ENCODE data around the gene NCK2.

Gene NCK2

GRCh38 chr2:105778080-105778607 is 33.4 kb downstream of the NCK2 start:
- H3K36me3 ChIP-seq (ENCODE audit: insufficient read depth, low read length): peaks cover 7% of the 10 kb centered on the region
- no peak overlapping the region for H2AFZ ChIP-seq (ENCODE audit: low read depth, low read length)
- no peaks in the 10 kb centered on the region for H3K27me3 ChIP-seq (ENCODE audit: insufficient read depth, low read length)
- no peaks in the 10 kb centered on the region for H3K9me3 ChIP-seq (ENCODE audit: low read length)
- H3K4me3 ChIP-seq (ENCODE audit: low read length): no peak overlapping the region
- H3K4me1 ChIP-seq (ENCODE audit: insufficient read depth, low read length): peaks cover 6% of the 10 kb centered on the region

- no peaks in the 10 kb centered on the region for H3K27me3 ChIP-seq (ENCODE audit: insufficient read depth, low read length)
- no peaks in the 10 kb centered on the region for H3K9me3 ChIP-seq (ENCODE audit: low read length)
Observed at GRCh38 chr2:105779394-105779793, 34.7 kb downstream of the NCK2 start.

DNA sequence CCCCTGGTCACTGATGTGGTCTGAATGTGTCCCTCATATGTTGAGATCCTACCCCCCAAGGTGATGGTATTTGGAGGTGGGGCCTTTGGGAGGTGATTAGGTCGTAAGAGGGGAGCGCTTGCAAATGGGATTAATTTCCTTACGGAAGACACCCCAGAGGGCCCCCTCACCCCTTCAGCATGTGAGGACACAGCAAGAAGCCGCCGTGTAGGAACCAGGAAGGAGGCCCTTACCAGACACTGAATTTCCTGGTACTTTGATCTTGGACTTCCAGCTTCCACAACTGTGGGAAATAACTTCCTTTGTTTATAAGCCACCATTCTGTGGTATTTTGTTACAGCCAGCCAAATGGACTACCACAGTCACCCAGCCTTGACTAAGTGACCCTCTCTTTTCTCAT is 35.9 kb downstream of the NCK2 start:
- Histone ChIP-seq H2AFZ (ENCODE audit: low read depth, low read length) (no peak overlapping the region), H3K4me3 (ENCODE audit: low read length) (no peak overlapping the region), H3K9me3 (ENCODE audit: low read length) (no peaks in the 10 kb centered on the region), H3K4me1 (ENCODE audit: insufficient read depth, low read length) (peaks cover 6% of the 10 kb centered on the region), H3K36me3 (ENCODE audit: insufficient read depth, low read length) (no peaks in the 10 kb centered on the region), H3K27me3 (ENCODE audit: insufficient read depth, low read length) (no peaks in the 10 kb centered on the region)

More at GRCh38 chr2:105779394-105779793, 34.7 kb downstream of the NCK2 start:
- Histone ChIP-seq H2AFZ (ENCODE audit: low read depth, low read length) (no peak overlapping the region), H3K36me3 (ENCODE audit: insufficient read depth, low read length) (no peaks in the 10 kb centered on the region), H3K4me1 (ENCODE audit: insufficient read depth, low read length) (peaks cover 6% of the 10 kb centered on the region), H3K4me3 (ENCODE audit: low read length) (no peak overlapping the region)

DNA sequence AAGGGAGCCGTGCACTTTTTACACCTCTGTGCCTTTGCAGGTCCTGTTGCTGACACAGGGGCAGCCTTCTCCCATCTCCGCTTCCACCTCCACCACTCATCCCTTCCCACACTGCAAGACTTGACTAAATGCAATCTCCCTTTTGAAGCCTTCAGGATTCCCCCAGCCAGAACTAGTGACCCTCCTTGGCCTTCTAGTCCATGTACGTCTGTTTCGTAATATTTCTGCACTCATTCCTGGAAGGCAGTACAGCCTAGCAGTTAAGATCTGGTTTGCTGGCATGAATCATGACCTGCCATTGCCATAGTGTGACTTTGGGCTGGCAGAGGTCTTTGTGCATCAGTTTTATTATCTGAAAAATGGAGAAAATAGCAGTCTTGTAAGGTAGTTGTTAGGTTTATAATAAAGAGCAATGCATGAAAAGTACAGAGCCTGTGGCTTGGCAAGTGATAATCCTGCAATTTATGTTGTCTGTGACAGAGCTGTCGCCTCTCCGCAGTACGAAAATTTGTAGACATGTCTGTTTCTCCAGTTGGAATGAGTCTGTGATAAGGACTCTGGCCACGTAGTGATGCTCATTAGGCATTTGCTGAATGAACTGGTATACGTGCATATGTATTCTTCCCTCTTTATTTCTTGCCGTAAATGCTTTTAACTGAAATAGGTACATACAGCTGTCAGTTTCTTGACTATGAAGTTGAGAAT is 36.7 kb downstream of the NCK2 start:
- Histone ChIP-seq H2AFZ (ENCODE audit: low read depth, low read length) (no peak overlapping the region), H3K4me3 (ENCODE audit: low read length) (no peak overlapping the region), H3K27me3 (ENCODE audit: insufficient read depth, low read length) (no peaks in the 10 kb centered on the region), H3K4me1 (ENCODE audit: insufficient read depth, low read length) (peaks cover 6% of the 10 kb centered on the region), H3K36me3 (ENCODE audit: insufficient read depth, low read length) (no peaks in the 10 kb centered on the region), H3K9me3 (ENCODE audit: low read length) (no peaks in the 10 kb centered on the region)

GRCh38 chr2:105782123-105782522 is 37.4 kb downstream of the NCK2 start:
- Histone ChIP-seq H3K27me3 (ENCODE audit: insufficient read depth, low read length) (no peaks in the 10 kb centered on the region), H3K4me3 (ENCODE audit: low read length) (no peak overlapping the region), H3K4me1 (ENCODE audit: insufficient read depth, low read length) (peaks cover 6% of the 10 kb centered on the region), H3K36me3 (ENCODE audit: insufficient read depth, low read length) (no peaks in the 10 kb centered on the region), H2AFZ (ENCODE audit: low read depth, low read length) (no peak overlapping the region), H3K9me3 (ENCODE audit: low read length) (no peaks in the 10 kb centered on the region)

- Histone ChIP-seq H3K27me3 (ENCODE audit: insufficient read depth, low read length) (no peaks in the 10 kb centered on the region), H3K4me1 (ENCODE audit: insufficient read depth, low read length) (peaks cover 6% of the 10 kb centered on the region), H3K9me3 (ENCODE audit: low read length) (no peaks in the 10 kb centered on the region), H3K4me3 (ENCODE audit: low read length) (no peak overlapping the region), H2AFZ (ENCODE audit: low read depth, low read length) (no peak overlapping the region), H3K36me3 (ENCODE audit: insufficient read depth, low read length) (no peaks in the 10 kb centered on the region)
Observed at GRCh38 chr2:105782646-105783045, 37.9 kb downstream of the NCK2 start.

- peaks cover 6% of the 10 kb centered on the region for H3K4me1 ChIP-seq (ENCODE audit: insufficient read depth, low read length)
- H3K4me3 ChIP-seq (ENCODE audit: low read length): no peak overlapping the region
- no peaks in the 10 kb centered on the region for H3K9me3 ChIP-seq (ENCODE audit: low read length)
- H2AFZ ChIP-seq (ENCODE audit: low read depth, low read length): no peak overlapping the region
- no peaks in the 10 kb centered on the region for H3K27me3 ChIP-seq (ENCODE audit: insufficient read depth, low read length)
- no peaks in the 10 kb centered on the region for H3K36me3 ChIP-seq (ENCODE audit: insufficient read depth, low read length)
Observed at GRCh38 chr2:105783151-105783738, 38.5 kb downstream of the NCK2 start.

GRCh38 chr2:105783972-105784371 is 39.3 kb downstream of the NCK2 start:
- Histone ChIP-seq H3K4me1 (ENCODE audit: insufficient read depth, low read length) (peaks cover 6% of the 10 kb centered on the region), H3K36me3 (ENCODE audit: insufficient read depth, low read length) (no peaks in the 10 kb centered on the region), H3K9me3 (ENCODE audit: low read length) (no peaks in the 10 kb centered on the region), H3K27me3 (ENCODE audit: insufficient read depth, low read length) (no peaks in the 10 kb centered on the region), H3K4me3 (ENCODE audit: low read length) (no peak overlapping the region), H2AFZ (ENCODE audit: low read depth, low read length) (no peak overlapping the region)

DNA sequence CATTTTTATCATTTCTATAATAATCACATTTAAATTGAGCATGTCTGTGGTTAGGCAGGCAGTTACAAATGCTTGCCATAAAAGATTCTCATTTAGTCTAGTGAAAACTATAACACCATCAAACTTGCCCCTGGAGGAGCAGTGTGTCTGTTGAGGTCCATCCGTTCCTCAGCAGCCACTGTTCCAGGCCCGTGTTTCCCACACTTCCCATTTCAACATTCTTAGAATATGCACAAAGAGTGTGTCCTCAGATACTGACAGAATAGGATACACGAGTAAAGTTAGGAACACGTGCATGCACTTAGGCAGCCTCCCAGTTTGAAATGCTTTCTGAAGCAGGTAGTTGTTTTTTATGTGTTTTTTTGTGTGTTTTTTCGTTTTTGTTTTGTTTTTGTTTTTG is 39.9 kb downstream of the NCK2 start:
- Histone ChIP-seq H2AFZ (ENCODE audit: low read depth, low read length) (no peak overlapping the region), H3K4me3 (ENCODE audit: low read length) (no peak overlapping the region), H3K27me3 (ENCODE audit: insufficient read depth, low read length) (no peaks in the 10 kb centered on the region), H3K36me3 (ENCODE audit: insufficient read depth, low read length) (no peaks in the 10 kb centered on the region), H3K9me3 (ENCODE audit: low read length) (no peaks in the 10 kb centered on the region), H3K4me1 (ENCODE audit: insufficient read depth, low read length) (peaks cover 2% of the 10 kb centered on the region)

- Histone ChIP-seq H3K4me1 (ENCODE audit: insufficient read depth, low read length) (no peaks in the 10 kb centered on the region), H3K27me3 (ENCODE audit: insufficient read depth, low read length) (no peaks in the 10 kb centered on the region), H3K4me3 (ENCODE audit: low read length) (no peak overlapping the region), H2AFZ (ENCODE audit: low read depth, low read length) (no peak overlapping the region), H3K36me3 (ENCODE audit: insufficient read depth, low read length) (no peaks in the 10 kb centered on the region), H3K9me3 (ENCODE audit: low read length) (no peaks in the 10 kb centered on the region)
Observed at GRCh38 chr2:105785095-105785847, 40.6 kb downstream of the NCK2 start.

- no peak overlapping the region for H2AFZ ChIP-seq (ENCODE audit: low read depth, low read length)
- no peak overlapping the region for H3K4me3 ChIP-seq (ENCODE audit: low read length)
- no peaks in the 10 kb centered on the region for H3K27me3 ChIP-seq (ENCODE audit: insufficient read depth, low read length)
- no peaks in the 10 kb centered on the region for H3K36me3 ChIP-seq (ENCODE audit: insufficient read depth, low read length)
- no peaks in the 10 kb centered on the region for H3K9me3 ChIP-seq (ENCODE audit: low read length)
- H3K4me1 ChIP-seq (ENCODE audit: insufficient read depth, low read length): no peaks in the 10 kb centered on the region
Observed at GRCh38 chr2:105786231-105787230, 41.8 kb downstream of the NCK2 start.
